LNCaP clone FGC (cell line): ENCODE results near the gene PPP3R1.
"Not testable (repeated sequence)": the region's sequence is repeated elsewhere in the genome, so short reads cannot be mapped to it uniquely, and the experiment has no call there.

Experiments
- DNase-seq: peaks from one replicate; pipeline ENCODE4 v3.0.0-alpha.2; 2011; ENCODE audit warnings: low read depth
- H3K4me3 ChIP-seq: 2 replicates; pipeline ENCODE4 v1.5.1; 2011; ENCODE audit warnings: mild to moderate bottlenecking, low read depth, low read length, control low read depth
- CTCF ChIP-seq: IDR thresholded peaks from 2 replicates; pipeline ENCODE4 v1.5.1; 2012; ENCODE audit warnings: mild to moderate bottlenecking; ENCODE audit not compliant: control insufficient read depth, insufficient read depth; ENCODE audit errors: extremely low read depth

Gene PPP3R1

GRCh38 chr2:68177541-68177940 lies 74.8 kb downstream of the PPP3R1 start:
- no peak for DNase-seq
- H3K4me3 ChIP-seq, result no peak overlapping the region
- no peak for TF ChIP-seq CTCF

GRCh38 chr2:68176657-68177056 lies 75.7 kb downstream of the PPP3R1 start:
- no peak for DNase-seq
- no peak for TF ChIP-seq CTCF
- H3K4me3 ChIP-seq, result no peak overlapping the region

- DNase-seq, H3K4me3 ChIP-seq: not testable (repeated sequence)
Measured at GRCh38 chr2:68175210-68175609, 77.1 kb downstream of the PPP3R1 start.

GRCh38 chr2:68172990-68173700 lies 79.2 kb downstream of the PPP3R1 start:
- no peak overlapping the region for H3K4me3 ChIP-seq
- DNase-seq, result no peak
- TF ChIP-seq CTCF, result no peak

GRCh38 chr2:68172521-68172920 lies 79.8 kb downstream of the PPP3R1 start:
- no peak for DNase-seq
- no peak for TF ChIP-seq CTCF
- H3K4me3 ChIP-seq, result no peak overlapping the region

GRCh38 chr2:68171684-68172083 lies 80.6 kb downstream of the PPP3R1 start:
- no peak for DNase-seq
- no peak overlapping the region for H3K4me3 ChIP-seq

GRCh38 chr2:68171146-68171545 lies 81.2 kb downstream of the PPP3R1 start:
- no peak overlapping the region for H3K4me3 ChIP-seq
- DNase-seq, result no peak
- TF ChIP-seq CTCF, result no peak

More at GRCh38 chr2:68171684-68172083, 80.6 kb downstream of the PPP3R1 start:
- no peak for TF ChIP-seq CTCF
